K562 (cell line): ENCODE results near the gene RMND5B. TPM values are rescaled to one million over a fixed set of nuclear protein-coding genes. Genes with fewer than 3 reads are reported as not detected.
A peak's percentile ranks its signal among the peaks of the same experiment; 100 is the strongest.

Experiments used
- ATAC-seq: fragments of 200-7000 bp; cut with Tn5 transposase; 3 replicates; pipeline ENCODE4 v1.9.1; 2020; ENCODE audit warnings: moderate library complexity
- BruUV-seq: library from RNA; stranded (reverse); fragments of 400-500 nt; replicated peaks from 2 replicates; lab custom pipeline; 2021; lab: Mats Ljungman, UMichigan
- CTCF ChIA-PET: fragments of 300-600 bp; formaldehyde crosslinking; extraction: SDS; loops from one replicate; lab custom pipeline; 2021; ENCODE audit warnings: low intra/inter-chr PET ratio; lab: Yijun Ruan, JAX
- POLR2A ChIA-PET: fragments of 300-600, 350-650 bp; sonication (Branson Sonifier 250); formaldehyde crosslinking; extraction: SDS; loops from one replicate; lab custom pipeline; 2021; ENCODE audit warnings: antibody characterized with exemption, inconsistent platforms; lab: Yijun Ruan, JAX
- DNase-seq, 4 experiments: peaks; one replicate each; pipeline versions ENCODE4 v3.0.0 to v3.0.0-alpha.2; 2011 to 2018; ENCODE audit warnings: low spot score in 3 of 4, mixed read lengths in 3 of 4; ENCODE audit errors: extremely low read depth in 1 of 4
- FAIRE-seq: peaks from 2 replicates; lab custom pipeline; 2011; peaks lifted over from hg19 to GRCh38; lab: Jason Lieb, UNC
- H2AFZ ChIP-seq: 2 replicates; pipeline ENCODE4 v1.6.0; 2011; ENCODE audit warnings: low read depth, low read length, control low read depth, inconsistent platforms
- H3K27ac ChIP-seq: fragments of 200-600 bp; 3 replicates; pipeline ENCODE4 v1.8.0; 2011; ENCODE audit warnings: low read depth, mild to moderate bottlenecking, control low read depth, inconsistent platforms, low read length, moderate library complexity, mixed read lengths; ENCODE audit errors: extremely low read depth
- H3K27me3 ChIP-seq, 2 experiments: fragments of 300-600 bp in 1 of 2; 2 replicates in 1 of 2; 3 replicates in 1 of 2; pipeline versions ENCODE4 v1.6.0 to v1.8.0; 2011; ENCODE audit warnings: inconsistent platforms in 2 of 2, low read length in 2 of 2, mild to moderate bottlenecking in 1 of 2, mixed read lengths in 1 of 2, moderate library complexity in 1 of 2; ENCODE audit not compliant: control insufficient read depth in 2 of 2, insufficient read depth in 2 of 2
- H3K36me3 ChIP-seq: fragments of 300-600 bp; 3 replicates; pipeline ENCODE4 v1.8.0; 2011; ENCODE audit warnings: mild to moderate bottlenecking, low read length, inconsistent platforms; ENCODE audit not compliant: control insufficient read depth, insufficient read depth
- H3K4me1 ChIP-seq, 2 experiments: fragments of 200-600 bp in 1 of 2; replicated peaks in 1 of 2; 2 replicates in 1 of 2; 3 replicates in 1 of 2; pipeline versions ENCODE4 v1.5.1 to v1.8.0; 2011; ENCODE audit warnings: inconsistent platforms in 2 of 2, low read length in 2 of 2, mild to moderate bottlenecking in 1 of 2, mixed read lengths in 1 of 2, moderate library complexity in 1 of 2; ENCODE audit not compliant: control insufficient read depth in 2 of 2, insufficient read depth in 2 of 2
- H3K4me2 ChIP-seq: 2 replicates; pipeline ENCODE4 v1.6.1; 2011; ENCODE audit warnings: low read length, control low read depth, inconsistent platforms, mixed read lengths; ENCODE audit not compliant: insufficient read depth
- H3K4me3 ChIP-seq: fragments of 200-600 bp; sonication (generic), shearing (Covaris generic); 2 replicates; pipeline ENCODE4 v1.5.1; 2016; ENCODE audit warnings: control low read depth, inconsistent platforms
- H3K79me2 ChIP-seq: fragments of 200-600 bp; 3 replicates; pipeline ENCODE4 v1.8.0; 2011; ENCODE audit warnings: low read length, inconsistent platforms; ENCODE audit not compliant: control insufficient read depth, insufficient read depth
- H3K9ac ChIP-seq, 2 experiments: 2 replicates each; pipeline versions ENCODE4 v1.6.0 to v1.6.1; 2011; ENCODE audit warnings: low read depth in 2 of 2, low read length in 2 of 2, control low read depth in 1 of 2, inconsistent platforms in 1 of 2, mild to moderate bottlenecking in 1 of 2, mixed read lengths in 1 of 2; ENCODE audit not compliant: insufficient read depth in 1 of 2
- H3K9me1 ChIP-seq: one replicate; pipeline ENCODE4 v1.6.0; 2011; ENCODE audit warnings: inconsistent platforms, mild to moderate bottlenecking, low read length, moderate library complexity; ENCODE audit not compliant: control insufficient read depth, insufficient read depth
- H3K9me3 ChIP-seq: replicated peaks from 2 replicates; pipeline ENCODE4 v1.5.1; 2011; ENCODE audit warnings: low read depth, low read length, inconsistent platforms; ENCODE audit not compliant: control insufficient read depth, insufficient read depth
- H4K20me1 ChIP-seq: replicated peaks from 2 replicates; pipeline ENCODE4 v1.6.1; 2011; ENCODE audit warnings: low read length, inconsistent platforms, mixed read lengths; ENCODE audit not compliant: control insufficient read depth, insufficient read depth
- MEF2A ChIP-seq: IDR thresholded peaks from 2 replicates; pipeline ENCODE4 v1.6.1; 2011; ENCODE audit warnings: low read depth, mild to moderate bottlenecking, low read length, moderate library complexity; ENCODE audit not compliant: control insufficient read depth
- POLR2A ChIP-seq: fragments of 450-650 bp; conservative IDR thresholded peaks from 2 replicates; pipeline ENCODE4 v1.6.1; 2016
- POLR2G ChIP-seq: fragments of 200-400 bp; formaldehyde crosslinking; IDR thresholded peaks from 2 replicates; pipeline ENCODE4 v1.6.1; 2017; ENCODE audit warnings: low read depth, mild to moderate bottlenecking, antibody characterized with exemption, low read length, moderate library complexity
- RBFOX2 ChIP-seq: fragments of 200-400 bp; formaldehyde crosslinking; IDR thresholded peaks from 2 replicates; pipeline ENCODE4 v1.6.1; 2017; ENCODE audit warnings: low read depth, mild to moderate bottlenecking, low read length, moderate library complexity
- SUPT5H ChIP-seq: fragments of 450-650 bp; IDR thresholded peaks from 2 replicates; pipeline ENCODE4 v1.6.1; 2016
- WGBS: fragments of 100-300 bp; shearing (Covaris generic); methylation state at CpG from one replicate; pipeline ENCODE4 v1.1.6; 2016; ENCODE audit warnings: low coverage, mixed read lengths; ENCODE audit not compliant: insufficient coverage; ENCODE audit errors: missing lambda C conversion rate; 5-methylcytosine and 5-hydroxymethylcytosine counted together
- in situ Hi-C: fragments of 300-500 bp; cut with MboI; formaldehyde crosslinking; loops from 4 replicates; pipeline ENCODE4 v1.15.0; 2018; ENCODE audit warnings: inconsistent platforms, mixed read lengths
- intact Hi-C: fragments of 100-400 bp; cut with micrococcal nuclease; formaldehyde crosslinking; loops from 2 replicates; pipeline ENCODE4 v1.14.2; 2022
- polyA plus RNA-seq, 8 experiments: library from polyadenylated mRNA; depleted of rRNA in 4 of 8; stranded (reverse) in 5 of 8; unstranded in 3 of 8; fragments of >200 nt; fragmentation: Nextera tagmentation in 2 of 8; fragmentation: Illumina TruSeq in 1 of 8; extraction: Ambion mirVana in 2 of 8; extraction: Trizol in 1 of 8; gene quantifications; 2 replicates each; pipeline versions ENCODE4 v1.2.1 to v1.2.3, GENCODE V29; 2011 to 2014; ENCODE audit warnings: inconsistent platforms in 1 of 8, missing spikeins in 1 of 8
- total RNA-seq, 7 experiments: library from RNA; depleted of rRNA in 6 of 7; stranded (reverse); fragments of >200 nt in 6 of 7; fragmentation: Illumina TruSeq in 2 of 7; extraction: Trizol in 2 of 7; gene quantifications; 2 replicates each; pipeline versions ENCODE4 v1.2.1 to v1.2.3, GENCODE V29; 2011 to 2021; ENCODE audit warnings: low replicate concordance in 1 of 7
- TF ChIP-seq, protein P1 (sequence below): fragments of 150-350 bp; conservative IDR thresholded peaks from 2 replicates; pipeline ENCODE4 v1.6.1; 2014; ENCODE audit warnings: low read length

Gene RMND5B
- total and polyA plus RNA-seq, 9 of the 15 experiments (the other 6 are each of a cell fraction or from before 2014, with no cell fraction given): 2.6 to 57.0 (median 28.3) TPM

DNA sequence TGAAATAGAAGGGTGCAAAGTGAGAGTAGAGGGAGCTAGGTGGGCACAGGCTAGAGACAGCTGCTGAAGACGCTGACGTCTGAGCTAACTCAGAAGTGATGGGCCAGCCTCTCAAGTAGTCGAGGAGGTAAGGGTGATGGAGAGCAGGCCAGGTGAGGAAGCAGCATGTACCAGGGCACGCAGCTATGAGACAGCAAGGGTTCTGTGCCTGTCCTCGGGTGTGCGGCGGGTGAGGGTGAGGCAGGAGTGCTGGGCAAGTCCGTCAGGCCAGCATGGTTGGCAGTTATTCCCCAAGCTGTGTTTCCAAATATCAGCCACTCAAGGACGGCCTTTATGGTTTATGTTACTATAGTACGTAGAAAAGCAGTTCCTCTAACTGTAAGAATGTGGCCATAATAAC lies 6.2 kb downstream of the RMND5B start:
- no peak overlapping the region for H3K4me3 ChIP-seq
- H3K9me1 ChIP-seq: no peaks in the 10 kb centered on the region
- POLR2A ChIA-PET: interaction anchor here (1.1 to 2.0 kb wide), 3 partner anchors 10 to 17 kb away, joined by 3 to 13 read pairs (median 4); partner anchors contain the start of gene NHP2
- FAIRE-seq: no peak
- intact Hi-C loops (no loop called here), in situ Hi-C loops (no loop called here)
- peaks cover 42% of the 10 kb centered on the region for H3K79me2 ChIP-seq
- no peak overlapping the region for H3K4me2 ChIP-seq
- H3K36me3 ChIP-seq: peaks cover 84% of the 10 kb centered on the region
- no peaks in the 10 kb centered on the region for H3K9me3 ChIP-seq
- BruUV-seq: no TSS peak
- ATAC-seq: peak; percentile 16; the same call in 1 of the 3 replicates
- CTCF ChIA-PET: no interaction called here
- H4K20me1 ChIP-seq: no peaks in the 10 kb centered on the region
- no peak overlapping the region; the same call in 2 of the 3 replicates for H3K27ac ChIP-seq
- no peak for TF ChIP-seq MEF2A
- peak; percentile 16; the same call in 1 of the 2 replicates for TF ChIP-seq POLR2G
- TF ChIP-seq SUPT5H: 0 out of 2 replicates have a peak, but pooled peaks have one; percentile 13
- TF ChIP-seq POLR2A: 0 out of 2 replicates have a peak, but pooled peaks have one; percentile 33
- no peak overlapping the region for H2AFZ ChIP-seq
- WGBS: 83% methylated on average over 10 of the region's 10 CpGs
- DNase-seq: no peak
- H3K27me3 ChIP-seq: no peaks in the 10 kb centered on the region
- H3K9ac ChIP-seq: 0 out of 4 replicates have a peak overlapping the region, but pooled peaks of 1 of the 2 experiments have one; percentile 31
- peaks cover 0 to 6% of the 10 kb centered on the region in 2 experiments; a peak in 3 of 5 replicates for H3K4me1 ChIP-seq

- FAIRE-seq (no peak), DNase-seq (no peak), ATAC-seq (peak; percentile 30; the same call in 2 of the 3 replicates)
- ChIA-PET CTCF (no interaction called here), POLR2A (interaction anchor here (0.8 to 1.2 kb wide), 5 partner anchors 11 to 16 kb away, joined by 3 to 4 read pairs (median 4); partner anchors contain the start of gene NHP2)
- H3K27me3 ChIP-seq: no peaks in the 10 kb centered on the region
- peaks cover 36% of the 10 kb centered on the region for H3K79me2 ChIP-seq
- peaks cover 0 to 5% of the 10 kb centered on the region in 2 experiments; a peak in 3 of 5 replicates for H3K4me1 ChIP-seq
- in situ Hi-C loops (no loop called here), intact Hi-C loops (no loop called here)
- H3K9me1 ChIP-seq: no peaks in the 10 kb centered on the region
- no peaks in the 10 kb centered on the region for H4K20me1 ChIP-seq
- peak; percentile 48 for TF ChIP-seq RBFOX2
- peak; percentile 65 for TF ChIP-seq POLR2G
- TF ChIP-seq, protein P1, sequence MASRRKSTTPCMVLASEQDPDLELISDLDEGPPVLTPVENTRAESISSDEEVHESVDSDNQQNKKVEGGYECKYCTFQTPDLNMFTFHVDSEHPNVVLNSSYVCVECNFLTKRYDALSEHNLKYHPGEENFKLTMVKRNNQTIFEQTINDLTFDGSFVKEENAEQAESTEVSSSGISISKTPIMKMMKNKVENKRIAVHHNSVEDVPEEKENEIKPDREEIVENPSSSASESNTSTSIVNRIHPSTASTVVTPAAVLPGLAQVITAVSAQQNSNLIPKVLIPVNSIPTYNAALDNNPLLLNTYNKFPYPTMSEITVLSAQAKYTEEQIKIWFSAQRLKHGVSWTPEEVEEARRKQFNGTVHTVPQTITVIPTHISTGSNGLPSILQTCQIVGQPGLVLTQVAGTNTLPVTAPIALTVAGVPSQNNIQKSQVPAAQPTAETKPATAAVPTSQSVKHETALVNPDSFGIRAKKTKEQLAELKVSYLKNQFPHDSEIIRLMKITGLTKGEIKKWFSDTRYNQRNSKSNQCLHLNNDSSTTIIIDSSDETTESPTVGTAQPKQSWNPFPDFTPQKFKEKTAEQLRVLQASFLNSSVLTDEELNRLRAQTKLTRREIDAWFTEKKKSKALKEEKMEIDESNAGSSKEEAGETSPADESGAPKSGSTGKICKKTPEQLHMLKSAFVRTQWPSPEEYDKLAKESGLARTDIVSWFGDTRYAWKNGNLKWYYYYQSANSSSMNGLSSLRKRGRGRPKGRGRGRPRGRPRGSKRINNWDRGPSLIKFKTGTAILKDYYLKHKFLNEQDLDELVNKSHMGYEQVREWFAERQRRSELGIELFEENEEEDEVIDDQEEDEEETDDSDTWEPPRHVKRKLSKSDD: no peak
- no peak overlapping the region for H3K4me2 ChIP-seq
- no peaks in the 10 kb centered on the region for H3K9me3 ChIP-seq
- BruUV-seq: no TSS peak
- no peak overlapping the region; the same call in 2 of the 3 replicates for H3K27ac ChIP-seq
- H3K36me3 ChIP-seq: peaks cover 93% of the 10 kb centered on the region
- no peak overlapping the region for H3K4me3 ChIP-seq
- no peak overlapping the region for H2AFZ ChIP-seq
- 94% methylated on average over 12 of the region's 12 CpGs for WGBS
- H3K9ac ChIP-seq: peak overlapping the region in 1 of 2 experiments; percentile 54; a peak in 2 of 4 replicates
Observed at GRCh38 chr5:178137991-178138390, 7.2 kb downstream of the RMND5B start.
